MM.1S (cell line): Measurements from ENCODE around the gene TUBGCP4.

Experiments used
- EZH2 ChIP-seq: fragments of 300-600 bp; sonication (generic); optimal IDR thresholded peaks from 2 replicates; pipeline ENCODE3; 2017; ENCODE audit warnings: low read depth, mild to moderate bottlenecking, antibody characterized with exemption, low read length, mixed read lengths
- TF ChIP-seq, protein P1 (sequence below): fragments of 300-600 bp; sonication (generic); IDR thresholded peaks from 2 replicates; pipeline ENCODE4 v1.5.1; 2016; ENCODE audit warnings: antibody characterized with exemption, low read length, mixed read lengths

- TF ChIP-seq EZH2: no peak
- TF ChIP-seq, protein P1, sequence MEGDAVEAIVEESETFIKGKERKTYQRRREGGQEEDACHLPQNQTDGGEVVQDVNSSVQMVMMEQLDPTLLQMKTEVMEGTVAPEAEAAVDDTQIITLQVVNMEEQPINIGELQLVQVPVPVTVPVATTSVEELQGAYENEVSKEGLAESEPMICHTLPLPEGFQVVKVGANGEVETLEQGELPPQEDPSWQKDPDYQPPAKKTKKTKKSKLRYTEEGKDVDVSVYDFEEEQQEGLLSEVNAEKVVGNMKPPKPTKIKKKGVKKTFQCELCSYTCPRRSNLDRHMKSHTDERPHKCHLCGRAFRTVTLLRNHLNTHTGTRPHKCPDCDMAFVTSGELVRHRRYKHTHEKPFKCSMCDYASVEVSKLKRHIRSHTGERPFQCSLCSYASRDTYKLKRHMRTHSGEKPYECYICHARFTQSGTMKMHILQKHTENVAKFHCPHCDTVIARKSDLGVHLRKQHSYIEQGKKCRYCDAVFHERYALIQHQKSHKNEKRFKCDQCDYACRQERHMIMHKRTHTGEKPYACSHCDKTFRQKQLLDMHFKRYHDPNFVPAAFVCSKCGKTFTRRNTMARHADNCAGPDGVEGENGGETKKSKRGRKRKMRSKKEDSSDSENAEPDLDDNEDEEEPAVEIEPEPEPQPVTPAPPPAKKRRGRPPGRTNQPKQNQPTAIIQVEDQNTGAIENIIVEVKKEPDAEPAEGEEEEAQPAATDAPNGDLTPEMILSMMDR: no peak
Measured at GRCh38 chr15:43439268-43439667, 68.4 kb downstream of the TUBGCP4 start.
